Omental fat pad (tissue), 4 donors: Measurements from ENCODE around the gene KCNQ1OT1. TPM values are rescaled to one million over a fixed set of nuclear protein-coding genes. Genes with fewer than 3 reads are reported as not detected.
A peak's percentile ranks its signal among the peaks of the same experiment; 100 is the strongest.

ENCODE experiments used
- ATAC-seq: fragments of 150-250 bp; one replicate; pipeline ENCODE4 v1.9.1; 2016; ENCODE audit warnings: mild to moderate bottlenecking, moderate library complexity; ENCODE audit not compliant: low FRiP score
- DNase-seq: peaks from one replicate; pipeline ENCODE4 v3.0.0-alpha.2; 2019; ENCODE audit warnings: low spot score
- CTCF ChIP-seq, 3 donors: fragments of 450-650 bp; IDR thresholded peaks; one replicate each; pipeline ENCODE4 v1.5.1; 2016 to 2017; ENCODE audit warnings: antibody characterized with exemption in 3 of 3, mild to moderate bottlenecking in 3 of 3, moderate library complexity in 2 of 3
- total RNA-seq, 4 donors: library from RNA; depleted of rRNA; stranded (reverse); fragments of >200 nt; gene quantifications; one replicate each; pipeline ENCODE4 v1.1.0, GENCODE V29; 2016

The KCNQ1OT1 gene
- total RNA-seq, 4 donors from 2014 or later, result 3.4 to 9.7 (median 6.2) TPM

- no peak for DNase-seq
- peak; percentile 71 for ATAC-seq
- TF ChIP-seq CTCF (IDR thresholded peaks at IDR 0.05), result no peak
Measured at GRCh38 chr11:2725368-2726300, 25.8 kb upstream of the KCNQ1OT1 start.

GRCh38 chr11:2724653-2725367 is 25.0 kb upstream of the KCNQ1OT1 start:
- ATAC-seq (peak; percentile 66), DNase-seq (no peak)
- no peak for TF ChIP-seq CTCF (IDR thresholded peaks at IDR 0.05)

DNA sequence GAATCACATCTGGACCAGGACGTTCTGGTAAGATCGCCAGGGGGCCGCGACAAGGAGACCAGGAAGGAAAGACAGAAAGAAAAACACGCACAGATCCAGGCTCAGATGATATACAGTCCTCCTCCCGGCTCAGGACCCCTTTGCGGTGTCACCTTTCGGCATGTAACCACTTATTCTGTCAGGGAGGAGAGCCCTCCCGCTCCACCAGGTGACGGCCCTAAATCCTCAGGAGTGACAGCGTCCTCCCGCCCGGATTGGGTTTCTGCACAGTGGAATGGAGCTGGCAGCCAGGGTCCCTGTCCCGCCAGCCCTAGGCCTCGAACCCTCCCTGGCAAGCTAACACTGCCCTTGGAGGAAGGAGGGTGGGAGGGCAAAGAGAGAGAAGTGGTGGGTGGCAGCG is 24.3 kb upstream of the KCNQ1OT1 start:
- ATAC-seq (no peak), DNase-seq (no peak)
- no peak for TF ChIP-seq CTCF (IDR thresholded peaks at IDR 0.05)

- ATAC-seq, result no peak
- no peak for DNase-seq
- TF ChIP-seq CTCF (IDR thresholded peaks at IDR 0.05), result no peak
Measured at GRCh38 chr11:2722955-2723354, 23.2 kb upstream of the KCNQ1OT1 start.

- no peak for TF ChIP-seq CTCF (IDR thresholded peaks at IDR 0.05)
- DNase-seq, result no peak
- no peak for ATAC-seq
Measured at GRCh38 chr11:2721210-2721916, 21.6 kb upstream of the KCNQ1OT1 start.

- no peak for DNase-seq
- no peak for TF ChIP-seq CTCF (IDR thresholded peaks at IDR 0.05)
- ATAC-seq, result no peak
Measured at GRCh38 chr11:2719831-2720590, 20.2 kb upstream of the KCNQ1OT1 start.
